Subcutaneous preadipocyte (primary cell): ENCODE measurements around the gene TSPAN17. TPM values are rescaled to one million over a fixed set of nuclear protein-coding genes. Genes with fewer than 3 reads are reported as not detected.

Experiments used
- small RNA-seq: library from RNA; depleted of rRNA; stranded (forward); fragments of <200 nt; gene quantifications from one replicate; pipeline ENCODE3, GENCODE V24; 2012
- total RNA-seq: library from RNA; depleted of rRNA; stranded (reverse); fragments of >200 nt; gene quantifications from 2 replicates; pipeline ENCODE4 v1.2.3, GENCODE V29; 2012

The TSPAN17 gene
- total RNA-seq: 26.8 and 30.7 TPM in 2 replicates

GRCh38 chr5:176647030-176647842, at the start of gene TSPAN17:
Gene TSPAN17, plus strand, starts transcription at chr5:176647484. Its CDS starts 132 bp downstream, at chr5:176647616.

GRCh38 chr5:176609724-176610434, 37.4 kb upstream of the TSPAN17 start, which contains the start of gene GPRIN1:
Gene GPRIN1, minus strand, starts transcription at chr5:176610156. Its CDS starts 10,322 bp downstream, at chr5:176599834.

GRCh38 chr5:176629853-176630680, 17.2 kb upstream of the TSPAN17 start, which contains the start of the genes EIF4E1B and SNCB:
Gene EIF4E1B, plus strand, starts transcription at chr5:176630675. Its CDS starts 12,113 bp downstream, at chr5:176642788.
Gene SNCB, minus strand, starts transcription at chr5:176630534. Its CDS starts 880 bp downstream, at chr5:176629654.

Small RNA genes within 50 kb of the gene (small RNA-seq; reads per million reads assigned to genes)
- gene MIR4281: not detected

Other genes with a start within 250 kb of the TSPAN17 start
- gene CLTB, start 230.9 kb upstream of the TSPAN17 start, total RNA-seq: 76.1 and 88.9 TPM in 2 replicates
- 37.5 and 47.3 TPM in 2 replicates for gene FAF2, start 199.1 kb upstream of the TSPAN17 start, total RNA-seq
- 2.9 and 4.1 TPM in 2 replicates for gene RNF44, start 110.1 kb upstream of the TSPAN17 start, total RNA-seq
- not detected in 2 replicates for gene CDHR2, start 98.1 kb upstream of the TSPAN17 start, total RNA-seq
- 5.1 and 8.0 TPM in 2 replicates for gene GPRIN1, start 37.3 kb upstream of the TSPAN17 start, total RNA-seq
- gene SNCB, start 16.9 kb upstream of the TSPAN17 start, total RNA-seq: 1.2 TPM in 1 of 2 replicates, not detected in the other
- not detected in 2 replicates for gene EIF4E1B, start 16.8 kb upstream of the TSPAN17 start, total RNA-seq
- gene UNC5A, start 163.1 kb downstream of the TSPAN17 start, total RNA-seq: under 0.01 TPM in 2 replicates